Measurements from ENCODE around the gene ST8SIA4.
"Not testable (repeated sequence)": the region's sequence is repeated elsewhere in the genome, so short reads cannot be mapped to it uniquely, and the experiment has no call there.

Gene ST8SIA4

DNA sequence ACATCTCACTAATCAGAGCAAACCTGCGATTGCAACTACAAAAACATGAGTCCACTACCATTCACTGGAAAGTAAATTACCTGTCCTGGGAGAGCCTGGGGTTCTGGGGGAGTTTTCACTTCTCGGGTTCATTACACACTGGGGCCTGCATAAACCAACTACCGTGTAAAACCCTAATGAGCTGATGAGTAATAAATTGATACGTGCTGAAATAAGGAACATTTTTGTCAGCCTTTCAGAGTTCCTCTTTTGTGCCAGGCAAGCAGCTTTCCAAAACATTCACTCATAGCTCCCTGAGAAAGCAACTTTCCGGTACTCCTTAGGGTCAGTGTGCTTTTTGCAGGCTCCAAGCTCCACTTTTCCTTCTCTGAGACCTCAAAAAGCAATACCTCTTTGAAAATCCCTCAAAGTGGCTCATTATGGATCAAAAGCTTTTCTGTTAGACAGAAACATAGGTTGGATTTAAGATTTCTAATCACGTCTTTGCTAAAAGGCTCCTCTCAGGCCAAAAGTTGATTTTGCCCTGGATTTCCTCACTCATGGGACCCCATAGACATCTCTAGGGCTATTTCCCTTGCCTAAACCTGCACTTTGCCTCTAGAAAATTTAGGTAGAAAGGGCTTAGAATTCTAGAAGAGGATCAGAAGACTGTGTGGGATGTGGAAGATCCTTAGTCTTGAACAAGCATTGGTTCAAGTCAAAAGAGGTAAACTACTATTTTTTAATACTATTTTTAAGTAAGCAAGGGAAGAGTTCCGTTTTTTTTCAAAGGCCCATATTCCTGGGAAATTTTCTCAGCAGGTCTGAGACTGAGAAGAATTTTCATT is 74.8 kb downstream of the ST8SIA4 start:
- DNase-seq = no peak

DNA sequence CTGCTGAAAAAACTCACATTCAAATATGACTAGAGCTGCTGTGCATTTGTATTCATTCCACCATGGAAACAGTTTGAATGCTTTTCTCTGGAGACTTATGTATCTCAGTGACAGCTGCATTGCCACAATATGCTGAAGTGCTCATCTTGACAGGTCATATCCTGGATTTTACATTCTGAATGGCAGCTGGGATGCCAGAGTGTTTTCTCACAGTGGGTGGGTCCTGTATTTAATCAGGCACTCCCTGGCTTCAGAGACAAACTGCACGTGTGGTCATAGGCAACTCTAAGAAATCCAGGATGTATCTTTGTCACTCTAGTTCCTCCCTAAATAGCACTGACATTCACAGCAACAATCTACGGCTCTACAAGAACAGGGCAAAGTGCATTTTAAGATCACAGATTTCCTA is 75.6 kb downstream of the ST8SIA4 start:
- no peak for DNase-seq

DNA sequence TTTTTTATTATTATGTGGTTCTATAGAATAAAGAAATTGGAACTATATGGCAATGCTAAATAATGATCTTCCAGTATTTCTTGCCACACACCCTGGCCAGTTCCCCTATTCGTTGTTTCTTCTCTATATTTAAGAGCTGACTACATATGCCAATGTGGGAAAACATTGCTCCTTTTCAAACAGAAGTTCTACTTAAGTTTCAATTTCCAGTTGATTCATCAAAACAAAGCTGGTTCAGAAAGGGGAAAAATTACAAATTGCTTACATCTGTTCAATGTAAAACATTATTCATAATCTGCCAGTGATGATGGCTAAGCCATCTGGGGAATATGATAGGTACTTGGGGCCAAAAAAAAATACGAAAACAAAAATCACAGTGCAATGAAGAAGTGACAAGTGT is 76.9 kb downstream of the ST8SIA4 start:
- no peak for DNase-seq

DNA sequence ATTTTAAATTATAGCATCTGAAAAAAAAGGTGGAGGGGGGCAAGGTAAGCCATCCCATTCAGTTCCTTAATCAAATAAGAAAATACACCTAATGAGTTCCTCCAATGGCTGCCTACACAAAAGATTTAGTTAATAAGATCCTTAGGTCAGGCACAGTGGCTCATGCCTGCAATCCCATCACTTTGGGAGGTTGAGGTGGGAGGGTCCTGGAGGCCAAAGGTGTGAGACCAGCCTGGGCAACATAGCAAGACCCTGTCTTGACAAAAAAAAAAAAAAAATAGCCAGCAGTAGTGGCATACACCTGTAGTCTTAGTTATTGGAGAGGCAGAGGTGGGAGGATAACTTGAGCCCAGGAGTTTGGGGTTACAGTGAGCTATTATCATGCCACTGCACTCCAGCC is 78.4 kb downstream of the ST8SIA4 start:
- DNase-seq = no peak

DNA sequence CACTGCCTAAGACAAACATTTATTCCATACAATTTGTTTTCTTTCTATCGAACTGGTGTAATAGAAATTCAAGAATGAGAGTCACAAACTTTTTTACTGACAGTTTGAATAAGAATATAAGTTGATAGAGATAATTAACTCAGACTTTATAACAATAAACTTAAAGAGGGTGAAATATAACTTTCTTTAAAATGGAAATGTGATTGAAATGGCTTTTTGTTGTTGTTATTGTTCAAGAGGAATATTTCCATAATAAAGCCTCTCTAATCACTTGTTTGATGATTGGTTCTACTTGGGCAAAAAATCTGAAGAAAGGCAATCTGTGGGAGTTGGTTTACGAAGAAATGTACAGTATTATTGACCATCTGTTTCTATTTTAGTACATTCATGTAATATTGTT is 79.3 kb downstream of the ST8SIA4 start:
- no peak for DNase-seq

DNA sequence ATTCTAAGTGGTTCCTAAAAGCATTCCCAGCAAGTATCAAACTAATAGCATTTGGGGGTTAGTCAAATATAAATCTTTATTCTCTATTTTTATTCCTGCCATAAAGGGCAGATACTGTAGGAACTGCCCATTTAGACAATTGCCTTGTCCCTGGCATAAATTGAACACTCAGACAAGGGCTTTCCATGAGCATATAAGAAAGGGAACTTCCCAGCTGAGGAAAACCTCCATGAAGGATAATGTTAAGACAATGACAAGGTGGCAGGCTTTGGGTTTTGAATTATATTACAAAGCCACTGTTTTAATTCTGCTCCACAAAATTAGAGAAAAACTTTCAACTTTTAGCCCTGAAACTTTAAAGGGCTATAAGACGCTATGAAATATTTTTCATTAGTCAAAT is 81.3 kb downstream of the ST8SIA4 start:
- DNase-seq = no peak

DNA sequence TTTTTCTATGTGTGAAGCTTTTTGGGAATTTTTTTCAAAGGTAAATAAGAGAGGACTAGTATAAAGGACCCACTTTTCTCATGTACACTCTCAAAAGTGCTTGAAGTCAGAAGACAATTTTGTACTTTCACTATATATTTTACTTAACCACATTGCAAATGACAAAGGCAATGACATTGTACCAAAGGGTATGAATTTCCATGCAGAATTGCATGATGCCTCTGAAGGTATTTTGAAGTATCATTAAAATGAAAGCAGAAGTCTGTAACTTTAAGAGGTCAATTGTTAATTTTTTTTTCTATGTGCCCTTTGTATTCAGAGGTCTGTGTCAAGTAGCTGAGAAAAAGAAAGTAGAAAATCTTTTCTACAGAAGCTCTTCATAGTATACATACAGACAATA is 84.7 kb downstream of the ST8SIA4 start:
- no peak for DNase-seq

DNA sequence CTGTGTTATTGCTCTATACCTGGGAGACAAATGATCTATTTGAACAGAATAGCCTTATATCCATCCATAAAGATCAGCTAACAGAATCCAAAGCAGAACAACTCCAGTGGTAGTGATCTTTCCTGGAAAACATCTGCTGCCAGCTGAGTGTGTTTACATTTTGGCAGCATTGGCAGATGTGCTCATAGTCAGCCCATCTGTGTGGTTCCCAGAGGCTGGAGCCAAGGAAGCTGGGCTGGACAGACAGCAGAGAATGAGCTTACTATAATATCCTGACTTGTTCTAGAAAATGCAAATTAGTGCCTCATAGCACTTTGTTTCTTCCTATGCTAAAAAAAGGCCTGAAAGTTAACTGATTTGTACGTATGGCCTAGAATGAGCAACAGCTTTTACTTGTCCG is 99.7 kb downstream of the ST8SIA4 start:
- no peak for DNase-seq

DNA sequence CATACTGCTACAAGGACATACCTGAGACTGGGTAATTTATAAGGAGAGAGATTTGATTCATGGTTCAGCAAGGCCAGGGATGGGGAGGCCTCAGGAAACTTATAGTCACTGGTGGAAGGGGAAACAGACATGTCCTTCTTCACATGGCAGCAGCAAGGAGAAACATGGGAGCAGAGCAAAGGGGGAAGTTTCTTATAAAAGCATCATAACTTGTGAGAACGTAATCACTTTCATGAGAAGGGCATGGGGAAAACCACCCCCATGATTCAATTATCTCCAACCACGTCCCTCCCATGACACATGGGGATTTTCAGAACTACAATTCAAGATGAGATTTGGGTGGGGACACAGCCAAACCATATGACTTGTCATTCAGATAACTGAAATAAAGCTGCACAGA is 100.9 kb downstream of the ST8SIA4 start:
- DNase-seq = no peak

DNA sequence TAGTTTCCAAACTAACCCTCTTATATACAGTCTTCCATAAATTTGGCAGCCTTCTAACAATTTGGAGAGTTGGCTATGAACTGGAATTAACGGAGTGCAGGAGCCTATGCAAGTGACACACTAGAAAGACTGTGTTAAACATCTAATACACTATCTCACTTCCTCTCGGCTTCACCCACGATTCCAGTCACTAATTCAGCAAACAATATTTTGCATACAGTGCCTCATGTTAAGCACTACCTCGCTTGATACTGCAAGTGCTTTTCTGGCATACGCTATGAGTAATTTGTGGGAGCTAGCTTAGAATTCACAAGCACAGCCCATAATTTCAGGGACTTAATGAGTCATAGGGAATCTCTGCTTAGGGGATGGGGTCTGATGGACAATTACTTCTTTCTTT is 102.5 kb downstream of the ST8SIA4 start:
- no peak for DNase-seq

DNA sequence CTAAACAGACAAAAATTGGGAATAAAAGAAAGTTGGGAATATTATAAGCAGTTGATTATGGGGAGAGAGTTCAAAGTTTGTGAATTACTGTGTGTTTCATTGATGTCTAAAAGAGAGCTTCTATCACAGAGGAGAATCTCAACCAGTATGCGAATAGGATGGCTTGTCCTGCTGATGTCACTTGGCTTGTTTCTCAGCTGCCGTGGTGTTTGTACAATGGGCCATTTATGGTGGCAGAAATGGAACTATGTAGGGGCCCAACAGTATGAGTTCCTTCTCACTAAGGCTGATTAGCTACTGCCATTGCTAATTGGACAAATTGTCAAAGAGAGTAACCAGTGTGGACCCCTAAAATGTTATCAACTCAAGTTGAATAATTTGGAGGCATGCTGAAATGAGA is 103.9 kb downstream of the ST8SIA4 start:
- no peak for DNase-seq

DNA sequence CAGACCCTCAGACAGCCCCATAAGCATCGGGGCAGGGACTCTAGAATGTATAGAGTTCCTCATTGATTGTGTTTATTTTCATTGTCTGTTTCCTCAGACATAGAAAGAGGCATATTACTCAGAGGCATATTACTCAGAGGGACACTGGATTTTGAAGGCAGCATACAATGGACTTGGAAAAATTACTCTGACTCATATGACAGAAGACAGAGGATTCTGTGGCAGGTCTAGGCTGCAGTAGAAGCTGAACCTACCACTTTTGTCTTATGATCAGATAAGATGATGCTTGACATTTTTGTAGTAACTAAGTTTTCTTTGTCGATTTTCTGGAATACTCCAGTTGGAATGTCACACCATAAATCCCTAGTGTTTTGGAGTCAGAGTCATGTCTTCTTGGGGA is 105.2 kb downstream of the ST8SIA4 start:
- no peak for DNase-seq

DNA sequence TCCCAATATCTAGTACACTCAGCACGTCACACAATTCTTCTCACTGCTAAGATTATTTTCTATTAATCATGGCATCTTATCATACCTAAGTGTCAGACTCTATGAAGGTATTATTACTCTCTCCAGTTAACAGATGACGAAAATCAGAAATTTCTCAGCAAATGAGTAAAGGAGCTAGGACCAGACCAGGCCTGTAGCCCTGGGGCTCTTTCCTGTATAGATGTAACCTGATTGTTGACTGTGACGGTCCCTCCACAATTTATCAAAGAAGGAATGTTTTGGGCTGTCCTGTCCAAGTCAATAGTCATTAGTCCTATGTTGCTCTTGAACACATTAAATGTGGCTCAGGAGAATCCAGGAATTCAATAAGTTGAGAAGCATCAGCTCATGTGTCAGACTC is 106.2 kb downstream of the ST8SIA4 start:
- DNase-seq = no peak

DNA sequence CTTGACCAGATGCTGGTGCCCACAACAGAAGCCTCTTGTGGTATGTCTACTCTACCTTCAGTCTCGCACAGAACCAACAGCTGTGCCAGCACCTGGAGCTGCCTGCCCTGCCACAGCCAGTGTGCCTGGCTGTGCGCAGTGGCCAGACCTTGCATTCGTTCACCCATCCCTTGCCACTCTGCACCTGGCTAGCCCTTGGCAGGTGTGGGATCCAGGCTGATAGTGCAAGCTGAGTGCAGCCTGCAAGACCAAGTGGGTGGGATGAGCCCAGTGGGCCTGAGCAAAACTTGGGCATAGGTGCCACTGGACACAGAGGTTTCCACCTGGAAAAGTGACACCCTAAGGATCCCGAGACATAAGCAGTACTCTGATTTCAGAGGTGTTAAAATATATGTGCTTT is 108.2 kb downstream of the ST8SIA4 start:
- no peak for DNase-seq

DNA sequence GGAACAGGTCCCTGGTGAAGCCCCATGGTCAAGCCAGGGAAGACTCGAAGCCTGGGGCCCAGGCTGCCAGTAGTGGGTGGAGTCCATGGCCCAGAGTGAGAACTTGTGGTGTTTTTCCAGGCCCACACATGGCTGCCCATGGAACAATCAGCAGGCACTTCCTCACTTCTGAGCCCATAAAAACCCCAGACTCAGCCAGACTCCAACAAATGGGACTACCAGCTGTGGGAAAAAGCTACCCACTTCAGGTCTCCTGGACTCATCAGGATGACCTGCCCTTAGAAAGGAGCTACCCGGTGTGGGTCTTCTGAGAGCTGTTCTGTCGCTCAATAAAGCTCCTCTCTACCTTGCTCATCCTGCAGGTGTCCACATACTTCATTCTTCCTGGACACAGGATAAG is 108.9 kb downstream of the ST8SIA4 start:
- DNase-seq = no peak

DNA sequence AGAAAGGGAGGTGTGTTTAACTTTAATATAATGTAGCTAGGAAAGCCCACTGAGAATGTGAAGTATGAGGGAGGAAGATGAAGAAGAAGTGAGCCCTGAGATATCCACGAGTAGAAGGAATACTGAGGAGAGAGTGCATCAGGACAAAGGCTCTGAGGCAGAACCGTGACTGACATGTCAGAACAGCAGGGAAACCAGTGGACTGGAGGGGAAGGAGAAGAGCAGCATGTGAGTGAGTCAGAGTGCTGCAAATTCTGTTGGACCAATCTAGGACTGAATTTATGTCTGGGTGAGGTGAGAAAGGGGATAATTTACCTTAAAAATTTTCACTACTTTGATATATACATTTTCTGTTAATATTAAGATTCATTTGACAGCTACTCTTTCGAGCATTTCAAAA is 110.3 kb downstream of the ST8SIA4 start:
- no peak for DNase-seq

DNA sequence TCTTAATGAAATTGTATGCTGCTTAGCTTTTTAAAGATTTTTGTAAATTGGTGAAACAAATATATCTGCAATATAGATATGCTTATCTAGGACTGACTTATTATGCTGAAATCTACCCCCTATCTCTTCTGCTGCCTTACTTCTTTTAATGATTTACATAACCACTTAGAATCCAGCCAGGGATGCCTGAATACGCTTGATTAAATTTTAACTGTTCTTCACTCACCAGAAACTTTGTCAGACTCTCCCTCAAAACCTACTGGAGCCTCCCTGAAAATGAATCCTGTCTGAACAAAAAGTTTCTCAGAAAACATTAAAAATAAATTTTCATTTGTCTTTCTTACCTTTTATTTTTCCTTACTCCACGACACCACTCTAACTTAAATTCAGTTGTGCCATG is 111.7 kb downstream of the ST8SIA4 start:
- no peak for DNase-seq

DNA sequence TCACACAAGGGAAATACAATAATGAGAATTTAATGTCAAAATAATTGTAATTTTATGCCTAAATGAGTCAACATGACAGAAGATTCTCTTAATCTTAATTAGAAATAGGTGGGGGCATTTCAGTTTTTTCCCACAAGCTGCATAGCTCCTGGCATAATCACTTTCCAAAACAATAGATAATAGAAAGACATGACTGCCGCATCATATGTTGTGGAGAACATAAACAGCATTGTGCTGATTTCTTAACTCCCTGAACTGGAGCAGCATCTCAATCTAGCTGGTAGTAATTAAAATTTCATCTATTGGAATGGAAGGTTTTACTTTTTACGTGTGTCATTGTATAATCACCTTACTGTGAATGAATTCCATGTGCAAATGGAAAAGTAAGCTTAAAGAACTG is 112.1 kb downstream of the ST8SIA4 start:
- no peak for DNase-seq

DNA sequence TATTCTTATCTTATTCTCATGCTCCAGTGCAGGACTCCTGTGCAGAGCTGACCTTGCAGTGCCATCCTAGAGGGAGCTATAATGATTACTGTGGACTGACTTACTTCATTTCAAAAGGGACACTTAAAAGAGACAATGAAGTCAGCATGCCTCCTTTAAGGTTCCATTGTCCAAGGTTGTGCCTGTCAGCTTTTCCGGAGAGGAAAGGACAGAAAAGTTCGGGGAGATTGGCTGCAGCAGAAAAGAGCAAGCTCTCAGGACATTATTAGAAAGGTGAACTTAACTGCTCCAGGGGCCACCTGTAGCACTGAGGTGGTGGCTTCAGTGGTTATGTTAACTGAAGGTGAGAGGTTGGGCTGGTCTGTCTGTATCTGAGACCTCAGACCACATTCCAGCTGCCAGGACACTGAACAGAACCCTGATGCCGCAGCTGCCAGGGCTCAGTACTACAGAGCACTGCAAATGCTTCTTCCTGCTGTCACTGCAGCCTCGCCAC is 112.9 kb downstream of the ST8SIA4 start:
- DNase-seq = no peak

DNA sequence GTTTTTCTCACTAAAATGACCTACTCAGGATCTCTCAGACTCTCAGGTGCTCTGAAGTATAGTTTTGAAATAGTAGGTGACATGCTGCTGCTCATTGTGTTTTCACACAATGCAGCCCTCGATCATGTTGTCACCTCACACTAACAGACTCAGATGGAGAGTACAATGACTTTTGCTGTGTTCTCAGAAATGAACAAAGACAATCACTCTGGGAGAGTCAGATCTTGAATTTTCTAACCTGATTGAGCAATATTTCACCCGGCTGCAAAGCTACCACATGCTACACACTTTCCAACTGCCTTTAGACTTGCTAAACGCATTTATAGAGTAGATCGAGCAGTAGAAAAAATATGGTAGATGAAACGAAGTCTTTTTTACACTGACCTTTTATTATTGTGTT is 113.4 kb downstream of the ST8SIA4 start:
- no peak for DNase-seq

DNA sequence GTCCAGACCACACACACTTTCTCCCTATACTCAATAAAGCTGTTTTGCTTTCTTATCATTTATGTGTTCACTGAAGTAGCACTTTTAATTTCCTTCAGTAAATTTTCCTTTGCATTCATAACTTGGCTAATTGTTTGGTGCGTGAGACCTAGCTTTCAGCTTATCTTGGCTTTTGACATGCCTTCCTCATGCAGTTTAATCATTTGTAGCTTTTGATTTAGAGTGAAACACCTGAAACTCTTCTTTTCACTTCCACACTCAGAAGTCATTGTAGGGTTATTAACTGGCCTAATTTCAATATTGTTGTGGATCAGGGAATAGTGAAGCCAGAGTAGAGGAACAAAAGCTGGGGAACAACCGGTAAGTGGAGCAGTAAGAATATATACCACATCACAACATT is 114.7 kb downstream of the ST8SIA4 start:
- DNase-seq = no peak

DNA sequence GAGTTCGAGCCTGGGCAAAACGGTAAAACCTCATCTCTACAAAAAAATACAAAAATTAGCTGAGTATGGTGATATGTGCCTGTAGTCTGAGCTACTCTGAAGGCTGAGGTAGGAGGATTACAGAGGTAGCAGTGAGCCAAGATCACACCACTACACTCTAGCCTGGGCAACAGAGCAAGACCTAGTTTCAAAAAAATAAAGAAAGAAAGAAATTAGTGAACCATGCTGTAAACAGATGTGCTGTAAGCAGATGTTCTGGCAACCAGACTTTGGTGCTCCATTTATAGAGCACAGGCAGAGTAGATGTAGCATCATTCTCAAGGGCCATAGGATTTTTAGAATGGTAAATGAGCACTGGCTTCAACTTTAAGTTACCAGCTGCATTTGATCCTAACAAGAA is 115.4 kb downstream of the ST8SIA4 start:
- no peak for DNase-seq

DNA sequence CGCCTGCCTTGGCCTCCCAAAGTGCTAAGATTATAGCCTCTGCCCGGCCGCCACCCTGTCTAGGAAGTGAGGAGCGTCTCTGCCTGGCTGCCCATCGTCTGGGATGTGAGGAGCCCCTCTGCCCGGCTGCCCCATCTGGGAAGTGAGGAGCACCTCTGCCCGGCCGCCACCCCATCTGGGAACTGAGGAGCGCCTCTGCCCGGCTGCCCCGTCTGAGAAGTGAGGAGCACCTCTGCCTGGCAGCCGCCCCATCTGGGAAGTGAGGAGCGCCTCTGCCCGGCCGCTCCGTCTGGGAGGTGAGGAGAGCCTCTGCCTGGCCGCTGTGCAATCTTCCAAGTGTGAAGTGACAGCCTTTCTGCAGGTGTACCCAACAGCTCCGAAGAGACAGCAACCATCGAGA is 117.5 kb downstream of the ST8SIA4 start:
- DNase-seq = not testable (repeated sequence)

DNA sequence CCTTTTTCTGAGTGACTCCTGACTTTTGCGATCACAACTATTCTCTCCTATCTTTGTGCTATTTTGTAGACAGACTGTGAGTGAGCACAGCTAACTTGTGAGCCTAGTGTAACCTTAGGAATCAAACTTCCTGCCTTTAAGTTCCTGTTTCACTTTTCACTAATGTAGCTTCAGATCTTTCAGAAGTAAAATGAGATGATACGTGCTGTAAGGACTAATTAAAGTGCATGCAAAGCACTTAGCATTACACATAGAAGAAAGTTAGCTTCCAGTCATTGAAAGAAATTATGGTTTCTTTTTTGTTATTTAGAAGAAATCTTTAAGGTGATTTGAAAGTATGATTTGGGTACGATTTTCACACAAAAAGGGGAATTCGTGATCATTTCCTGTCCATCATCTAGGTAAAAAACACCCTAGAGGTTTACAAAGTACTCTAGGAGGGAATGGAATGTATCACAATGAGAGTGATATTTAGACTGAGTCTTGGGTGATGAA is 122.7 kb downstream of the ST8SIA4 start:
- no peak for DNase-seq

All from cerebellar nuclear complex (tissue), 1 donor.